NB4 (cell line): ENCODE results near the gene MPG.

Experiments
- MAX ChIP-seq: IDR thresholded peaks from 2 replicates; pipeline ENCODE4 v1.6.1; 2011; ENCODE audit warnings: low read depth, low read length
- POLR2A ChIP-seq: IDR thresholded peaks from 2 replicates; pipeline ENCODE4 v1.6.1; 2011; ENCODE audit warnings: mild to moderate bottlenecking; ENCODE audit not compliant: insufficient read length; ENCODE audit errors: extremely low read depth
- TF ChIP-seq, protein P1 (sequence below): IDR thresholded peaks from one replicate; pipeline ENCODE4 v1.5.1; 2012; ENCODE audit warnings: low read depth, low read length

DNA sequence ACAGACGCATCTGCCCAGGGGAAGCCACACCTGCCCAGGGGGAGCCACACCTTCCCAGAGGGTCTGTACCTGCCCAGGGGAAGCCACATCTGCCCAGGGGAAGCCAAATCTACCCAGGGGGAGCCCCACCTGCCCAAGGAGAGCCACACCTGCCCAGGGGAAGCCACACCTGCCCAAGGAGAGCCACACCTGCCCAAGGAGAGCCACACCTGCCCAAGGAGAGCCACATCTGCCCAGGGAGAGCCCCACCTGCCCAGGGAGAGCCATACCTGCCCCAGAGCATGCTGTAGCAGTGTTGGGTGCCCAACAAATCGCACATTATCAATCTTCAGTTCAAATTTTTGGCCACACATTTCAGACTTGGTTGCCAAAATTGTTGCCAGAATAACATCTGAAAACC is 40.8 kb downstream of the MPG start:
- TF ChIP-seq, protein P1, sequence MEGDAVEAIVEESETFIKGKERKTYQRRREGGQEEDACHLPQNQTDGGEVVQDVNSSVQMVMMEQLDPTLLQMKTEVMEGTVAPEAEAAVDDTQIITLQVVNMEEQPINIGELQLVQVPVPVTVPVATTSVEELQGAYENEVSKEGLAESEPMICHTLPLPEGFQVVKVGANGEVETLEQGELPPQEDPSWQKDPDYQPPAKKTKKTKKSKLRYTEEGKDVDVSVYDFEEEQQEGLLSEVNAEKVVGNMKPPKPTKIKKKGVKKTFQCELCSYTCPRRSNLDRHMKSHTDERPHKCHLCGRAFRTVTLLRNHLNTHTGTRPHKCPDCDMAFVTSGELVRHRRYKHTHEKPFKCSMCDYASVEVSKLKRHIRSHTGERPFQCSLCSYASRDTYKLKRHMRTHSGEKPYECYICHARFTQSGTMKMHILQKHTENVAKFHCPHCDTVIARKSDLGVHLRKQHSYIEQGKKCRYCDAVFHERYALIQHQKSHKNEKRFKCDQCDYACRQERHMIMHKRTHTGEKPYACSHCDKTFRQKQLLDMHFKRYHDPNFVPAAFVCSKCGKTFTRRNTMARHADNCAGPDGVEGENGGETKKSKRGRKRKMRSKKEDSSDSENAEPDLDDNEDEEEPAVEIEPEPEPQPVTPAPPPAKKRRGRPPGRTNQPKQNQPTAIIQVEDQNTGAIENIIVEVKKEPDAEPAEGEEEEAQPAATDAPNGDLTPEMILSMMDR: no peak
- TF ChIP-seq MAX (no peak), POLR2A (no peak)
